GM12801 (cell line): ENCODE data around the gene TEC.

Source experiments
- CTCF ChIP-seq: IDR thresholded peaks from one replicate; pipeline ENCODE4 v1.5.1; 2011; ENCODE audit warnings: control low read depth; ENCODE audit not compliant: insufficient read length; ENCODE audit errors: extremely low read depth

Gene TEC

DNA sequence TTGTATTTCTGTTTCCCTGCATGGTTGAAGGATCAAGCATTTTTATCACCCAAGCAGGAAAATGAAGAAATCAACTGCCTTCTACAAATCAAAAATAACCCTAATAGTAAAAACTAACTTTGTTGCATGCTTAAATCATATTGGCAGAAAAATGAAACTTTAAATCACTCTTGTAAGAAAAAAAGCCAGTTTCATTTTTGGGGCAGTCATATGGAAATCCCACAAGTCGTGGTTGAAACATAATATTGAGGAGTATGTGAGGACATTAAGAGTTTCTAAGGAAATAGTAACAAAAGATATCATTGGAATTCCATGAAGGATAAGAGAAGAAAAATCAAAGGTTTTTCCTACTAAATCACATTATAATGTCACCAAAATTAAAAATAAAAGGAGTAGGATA, 8.4 kb downstream of the TEC start:
- no peak for TF ChIP-seq CTCF

- TF ChIP-seq CTCF: no peak
These were observed 9.9 kb downstream of the TEC start for GRCh38 chr4:48259748-48260147.

GRCh38 chr4:48258845-48259397, 10.7 kb downstream of the TEC start:
- no peak for TF ChIP-seq CTCF

- TF ChIP-seq CTCF: no peak
These were observed 13.7 kb downstream of the TEC start for GRCh38 chr4:48255959-48256342.

- no peak for TF ChIP-seq CTCF
These were observed 14.3 kb downstream of the TEC start for GRCh38 chr4:48255072-48255958.

DNA sequence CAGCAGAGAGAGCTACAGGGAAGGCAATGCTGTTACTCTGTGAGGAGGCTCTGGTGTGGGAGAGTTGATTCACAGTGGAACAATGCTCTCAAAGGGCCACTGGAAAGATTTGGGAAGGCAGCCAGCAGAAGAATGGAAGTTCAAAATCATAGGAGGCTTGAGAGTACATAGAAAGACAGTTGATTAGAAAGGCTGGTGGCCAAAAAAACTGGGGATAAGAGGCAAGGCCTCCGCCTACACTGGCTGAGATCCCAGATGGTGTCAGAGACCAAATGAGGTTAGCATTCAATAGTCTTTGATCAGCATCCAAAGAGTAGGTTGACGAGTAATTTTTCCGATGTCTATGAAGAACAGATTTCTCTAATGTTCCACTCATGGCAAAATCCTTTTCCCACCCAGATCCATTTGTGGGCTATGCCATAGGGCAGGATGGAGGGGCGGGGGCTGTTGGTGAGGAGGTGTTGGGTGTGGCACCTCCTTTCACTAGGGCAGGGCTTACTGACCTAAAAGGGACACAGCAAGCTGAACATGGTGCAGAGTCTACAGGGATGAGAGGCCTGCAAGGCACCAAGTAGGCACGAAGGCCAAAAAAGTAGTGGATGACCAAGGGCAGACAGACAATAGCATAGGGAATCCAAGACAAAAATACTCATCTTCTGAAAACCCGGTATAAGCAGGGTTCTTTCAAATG, 15.1 kb downstream of the TEC start:
- TF ChIP-seq CTCF: no peak

DNA sequence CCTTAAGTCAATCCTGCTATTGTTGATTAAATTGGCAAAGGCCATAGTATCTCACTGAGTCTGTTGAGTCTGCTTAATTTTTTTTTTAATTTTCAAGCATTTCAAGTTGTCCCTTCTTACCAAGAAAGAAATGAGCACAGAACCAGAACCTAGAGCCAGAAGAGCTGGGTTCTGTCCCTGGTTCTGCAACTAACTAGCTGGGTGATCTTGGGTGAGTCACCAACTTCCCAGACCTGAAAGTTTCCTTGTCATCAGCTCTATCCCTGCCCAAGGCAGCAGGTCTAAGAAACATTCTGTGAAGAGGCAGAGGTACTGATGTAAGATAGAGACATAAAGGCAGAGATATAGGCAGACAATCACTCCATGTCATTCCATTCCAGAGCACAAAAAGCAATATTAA, 17.3 kb downstream of the TEC start:
- no peak for TF ChIP-seq CTCF
